ENCODE measurements around the gene PSTPIP2.

PSTPIP2 gene

GRCh38 chr18:46034230-46034629 lies 37.8 kb downstream of the PSTPIP2 start:
- ATAC-seq = peak; percentile 60
- Mint-ChIP-seq H3K4me3 (no peak overlapping the region), H3K27ac (no peak overlapping the region), H3K4me1 (peaks cover 1% of the 10 kb centered on the region), H3K36me3 (no peaks in the 10 kb centered on the region), H3K9me3 (no peaks in the 10 kb centered on the region)
- no peak for DNase-seq (ENCODE audit: low spot score in 2 of 2)

- Mint-ChIP-seq H3K9me3 (no peaks in the 10 kb centered on the region), H3K27ac (no peak overlapping the region), H3K36me3 (peaks cover 14% of the 10 kb centered on the region), H3K4me1 (peaks cover 15% of the 10 kb centered on the region), H3K4me3 (no peak overlapping the region)
- no peak for ATAC-seq
- DNase-seq (ENCODE audit: low spot score in 2 of 2) = no peak
These were observed 40.3 kb downstream of the PSTPIP2 start for GRCh38 chr18:46031741-46032140.

GRCh38 chr18:46028536-46028891 lies 43.5 kb downstream of the PSTPIP2 start:
- no peaks in the 10 kb centered on the region for H3K9me3 Mint-ChIP-seq
- peaks cover 14% of the 10 kb centered on the region for H3K36me3 Mint-ChIP-seq
- H3K4me3 Mint-ChIP-seq = peak overlapping the region; percentile 78
- DNase-seq (ENCODE audit: low spot score in 2 of 2) (no peak), ATAC-seq (no peak)
- H3K27ac Mint-ChIP-seq = peak overlapping the region; percentile 94
- peaks cover 15% of the 10 kb centered on the region for H3K4me1 Mint-ChIP-seq

- Mint-ChIP-seq H3K9me3 (peaks cover 2% of the 10 kb centered on the region), H3K4me3 (no peak overlapping the region), H3K27ac (no peak overlapping the region), H3K4me1 (peaks cover 5% of the 10 kb centered on the region), H3K36me3 (peaks cover 1% of the 10 kb centered on the region)
- ATAC-seq = no peak
- no peak for DNase-seq (ENCODE audit: low spot score in 2 of 2)
These were observed 52.1 kb downstream of the PSTPIP2 start for GRCh38 chr18:46019936-46020335.

GRCh38 chr18:46013484-46014189 lies 58.4 kb downstream of the PSTPIP2 start:
- H3K36me3 Mint-ChIP-seq = peaks cover 32% of the 10 kb centered on the region
- peak; percentile 98 for ATAC-seq
- no peaks in the 10 kb centered on the region for H3K9me3 Mint-ChIP-seq
- peak overlapping the region; percentile 68 for H3K27ac Mint-ChIP-seq
- DNase-seq (ENCODE audit: low spot score in 2 of 2) = peak in 1 of 2 donors; percentile 57
- H3K4me1 Mint-ChIP-seq = peaks cover 19% of the 10 kb centered on the region
- H3K4me3 Mint-ChIP-seq = no peak overlapping the region

- Mint-ChIP-seq H3K9me3 (no peaks in the 10 kb centered on the region), H3K4me3 (no peak overlapping the region), H3K27ac (no peak overlapping the region), H3K36me3 (peaks cover 34% of the 10 kb centered on the region), H3K4me1 (peaks cover 19% of the 10 kb centered on the region)
- ATAC-seq = no peak
- DNase-seq (ENCODE audit: low spot score in 2 of 2) = no peak
These were observed 61.4 kb downstream of the PSTPIP2 start for GRCh38 chr18:46010676-46011075.

GRCh38 chr18:46010050-46010449 lies 62.0 kb downstream of the PSTPIP2 start:
- no peak for ATAC-seq
- Mint-ChIP-seq H3K9me3 (no peaks in the 10 kb centered on the region), H3K4me1 (peaks cover 16% of the 10 kb centered on the region), H3K27ac (peak overlapping the region; percentile 74), H3K4me3 (no peak overlapping the region), H3K36me3 (peaks cover 34% of the 10 kb centered on the region)
- no peak for DNase-seq (ENCODE audit: low spot score in 2 of 2)

GRCh38 chr18:46009125-46009840 lies 62.8 kb downstream of the PSTPIP2 start:
- ATAC-seq (no peak), DNase-seq (ENCODE audit: low spot score in 2 of 2) (no peak)
- Mint-ChIP-seq H3K4me1 (peaks cover 10% of the 10 kb centered on the region), H3K4me3 (no peak overlapping the region), H3K27ac (peak overlapping the region; percentile 74), H3K9me3 (no peaks in the 10 kb centered on the region), H3K36me3 (peaks cover 29% of the 10 kb centered on the region)

- no peak for ATAC-seq
- peak in 1 of 2 donors; percentile 41 for DNase-seq (ENCODE audit: low spot score in 2 of 2)
- peaks cover 3% of the 10 kb centered on the region for H3K4me1 Mint-ChIP-seq
- H3K4me3 Mint-ChIP-seq = no peak overlapping the region
- no peaks in the 10 kb centered on the region for H3K9me3 Mint-ChIP-seq
- H3K36me3 Mint-ChIP-seq = peaks cover 25% of the 10 kb centered on the region
- no peak overlapping the region for H3K27ac Mint-ChIP-seq
These were observed 63.5 kb downstream of the PSTPIP2 start for GRCh38 chr18:46008531-46008930.

- DNase-seq (ENCODE audit: low spot score in 2 of 2) (peak in 1 of 2 donors; percentile 30), ATAC-seq (no peak)
- Mint-ChIP-seq H3K36me3 (peaks cover 25% of the 10 kb centered on the region), H3K4me1 (peaks cover 9% of the 10 kb centered on the region), H3K9me3 (peaks cover 4% of the 10 kb centered on the region), H3K27ac (no peak overlapping the region), H3K4me3 (no peak overlapping the region)
These were observed 64.9 kb downstream of the PSTPIP2 start for GRCh38 chr18:46007165-46007564.

- peak; percentile 73 for ATAC-seq
These were observed 69.1 kb downstream of the PSTPIP2 start for GRCh38 chr18:46002934-46003333.

GRCh38 chr18:46001892-46002291 lies 70.2 kb downstream of the PSTPIP2 start:
- Mint-ChIP-seq H3K9me3 (peaks cover 7% of the 10 kb centered on the region), H3K36me3 (peaks cover 4% of the 10 kb centered on the region), H3K27ac (no peak overlapping the region), H3K4me1 (peaks cover 26% of the 10 kb centered on the region), H3K4me3 (no peak overlapping the region)
- ATAC-seq = no peak
- no peak for DNase-seq (ENCODE audit: low spot score in 2 of 2)

More at GRCh38 chr18:46002934-46003333, 69.1 kb downstream of the PSTPIP2 start:
- DNase-seq (ENCODE audit: low spot score in 2 of 2) = no peak
- Mint-ChIP-seq H3K9me3 (peaks cover 7% of the 10 kb centered on the region), H3K4me3 (no peak overlapping the region), H3K36me3 (peaks cover 4% of the 10 kb centered on the region), H3K4me1 (peaks cover 25% of the 10 kb centered on the region), H3K27ac (no peak overlapping the region)

GRCh38 chr18:46001074-46001473 lies 71.0 kb downstream of the PSTPIP2 start:
- peaks cover 7% of the 10 kb centered on the region for H3K9me3 Mint-ChIP-seq
- H3K4me3 Mint-ChIP-seq = no peak overlapping the region
- no peak overlapping the region for H3K27ac Mint-ChIP-seq
- peaks cover 4% of the 10 kb centered on the region for H3K36me3 Mint-ChIP-seq
- ATAC-seq = no peak
- peaks cover 30% of the 10 kb centered on the region for H3K4me1 Mint-ChIP-seq
- DNase-seq (ENCODE audit: low spot score in 2 of 2) = no peak

- H3K4me1 Mint-ChIP-seq = peaks cover 31% of the 10 kb centered on the region
- H3K9me3 Mint-ChIP-seq = peaks cover 7% of the 10 kb centered on the region
- ATAC-seq (no peak), DNase-seq (ENCODE audit: low spot score in 2 of 2) (no peak)
- H3K27ac Mint-ChIP-seq = no peak overlapping the region
- no peak overlapping the region for H3K4me3 Mint-ChIP-seq
- peaks cover 4% of the 10 kb centered on the region for H3K36me3 Mint-ChIP-seq
These were observed 72.5 kb downstream of the PSTPIP2 start for GRCh38 chr18:45999536-45999935.

- peaks cover 30% of the 10 kb centered on the region for H3K4me1 Mint-ChIP-seq
- peaks cover 4% of the 10 kb centered on the region for H3K36me3 Mint-ChIP-seq
- H3K27ac Mint-ChIP-seq = peak overlapping the region; percentile 7
- H3K9me3 Mint-ChIP-seq = peaks cover 7% of the 10 kb centered on the region
- DNase-seq (ENCODE audit: low spot score in 2 of 2) (no peak), ATAC-seq (peak; percentile 57)
- peak overlapping the region; percentile 41 for H3K4me3 Mint-ChIP-seq
These were observed 73.8 kb downstream of the PSTPIP2 start for GRCh38 chr18:45998244-45998643.

GRCh38 chr18:45997700-45998151 lies 74.3 kb downstream of the PSTPIP2 start:
- H3K4me1 Mint-ChIP-seq = peaks cover 25% of the 10 kb centered on the region
- peak; percentile 84 for ATAC-seq
- H3K9me3 Mint-ChIP-seq = peaks cover 7% of the 10 kb centered on the region
- peaks cover 4% of the 10 kb centered on the region for H3K36me3 Mint-ChIP-seq
- H3K4me3 Mint-ChIP-seq = peak overlapping the region; percentile 41
- no peak for DNase-seq (ENCODE audit: low spot score in 2 of 2)
- H3K27ac Mint-ChIP-seq = peak overlapping the region; percentile 7

Data from stimulated activated effector memory CD8-positive, alpha-beta T cell treated with anti-CD3 and anti-CD28 coated beads, Interleukin-12 subunit alpha, Interleukin-12 subunit beta, amount 100 ng/mL, for 72 hours (primary cell).